ENCODE measurements around the gene GDF10. TPM values are rescaled to one million over a fixed set of nuclear protein-coding genes. Genes with fewer than 3 reads are reported as not detected.

Gene GDF10
- total RNA-seq, 3 donors from 2014 or later (not counting 1 experiment from before 2014, with no cell fraction given), result not detected

DNA sequence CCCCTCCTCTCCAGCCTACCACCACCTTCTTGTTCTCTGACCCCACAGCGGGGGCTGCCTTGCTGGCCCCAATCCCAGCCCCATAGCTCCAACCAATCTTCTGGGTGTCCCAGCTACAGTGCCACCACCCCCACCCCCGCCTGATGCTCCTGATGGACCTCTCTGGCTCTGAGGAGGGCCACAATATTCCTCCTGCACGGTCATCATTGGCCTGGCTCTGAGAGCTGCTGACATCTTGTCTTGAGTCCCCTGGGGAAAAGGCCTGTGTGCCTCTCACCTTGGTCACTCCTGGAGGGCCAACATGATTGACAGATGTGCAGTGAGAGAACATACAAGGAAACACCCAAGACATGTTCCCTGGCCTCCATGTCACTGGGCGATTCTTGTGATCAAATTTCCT lies 29.9 kb downstream of the GDF10 start:
- peaks cover 0 to 2% of the 10 kb centered on the region in 2 donors for H3K9me3 Mint-ChIP-seq
- peaks cover 0 to 12% of the 10 kb centered on the region in 2 donors for H3K4me1 Mint-ChIP-seq
- WGBS (ENCODE audit: insufficient coverage), result 89% methylated on average over 4 of the region's 4 CpGs
- H3K27ac ChIP-seq (ENCODE audit: low read length), result no peak overlapping the region
- TF ChIP-seq, protein P1, sequence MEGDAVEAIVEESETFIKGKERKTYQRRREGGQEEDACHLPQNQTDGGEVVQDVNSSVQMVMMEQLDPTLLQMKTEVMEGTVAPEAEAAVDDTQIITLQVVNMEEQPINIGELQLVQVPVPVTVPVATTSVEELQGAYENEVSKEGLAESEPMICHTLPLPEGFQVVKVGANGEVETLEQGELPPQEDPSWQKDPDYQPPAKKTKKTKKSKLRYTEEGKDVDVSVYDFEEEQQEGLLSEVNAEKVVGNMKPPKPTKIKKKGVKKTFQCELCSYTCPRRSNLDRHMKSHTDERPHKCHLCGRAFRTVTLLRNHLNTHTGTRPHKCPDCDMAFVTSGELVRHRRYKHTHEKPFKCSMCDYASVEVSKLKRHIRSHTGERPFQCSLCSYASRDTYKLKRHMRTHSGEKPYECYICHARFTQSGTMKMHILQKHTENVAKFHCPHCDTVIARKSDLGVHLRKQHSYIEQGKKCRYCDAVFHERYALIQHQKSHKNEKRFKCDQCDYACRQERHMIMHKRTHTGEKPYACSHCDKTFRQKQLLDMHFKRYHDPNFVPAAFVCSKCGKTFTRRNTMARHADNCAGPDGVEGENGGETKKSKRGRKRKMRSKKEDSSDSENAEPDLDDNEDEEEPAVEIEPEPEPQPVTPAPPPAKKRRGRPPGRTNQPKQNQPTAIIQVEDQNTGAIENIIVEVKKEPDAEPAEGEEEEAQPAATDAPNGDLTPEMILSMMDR (IDR thresholded peaks at IDR 0.05), result no peak
- H3K27ac Mint-ChIP-seq, result no peak overlapping the region
- H3K36me3 ChIP-seq (ENCODE audit: control insufficient read depth, insufficient read depth, low read length), result no peaks in the 10 kb centered on the region
- ATAC-seq (no peak), DNase-seq (no peak)
- no peaks in the 10 kb centered on the region for H3K36me3 Mint-ChIP-seq
- intact Hi-C loops (cut with micrococcal nuclease), result no loop called here
- peaks cover 0 to 4% of the 10 kb centered on the region in 2 donors for H3K27me3 Mint-ChIP-seq (ENCODE audit: low read depth in 2 of 2)
- no peaks in the 10 kb centered on the region for H3K27me3 ChIP-seq (ENCODE audit: control insufficient read depth, insufficient read depth, low read length)
- H3K4me3 ChIP-seq (ENCODE audit: low read length), result no peak overlapping the region
- H3K4me3 Mint-ChIP-seq, result no peak overlapping the region
- H3K9me3 ChIP-seq (ENCODE audit: control insufficient read depth, insufficient read depth, low read length), result no peaks in the 10 kb centered on the region
- no peaks in the 10 kb centered on the region for H3K4me1 ChIP-seq (ENCODE audit: control insufficient read depth, insufficient read depth, low read length)

DNA sequence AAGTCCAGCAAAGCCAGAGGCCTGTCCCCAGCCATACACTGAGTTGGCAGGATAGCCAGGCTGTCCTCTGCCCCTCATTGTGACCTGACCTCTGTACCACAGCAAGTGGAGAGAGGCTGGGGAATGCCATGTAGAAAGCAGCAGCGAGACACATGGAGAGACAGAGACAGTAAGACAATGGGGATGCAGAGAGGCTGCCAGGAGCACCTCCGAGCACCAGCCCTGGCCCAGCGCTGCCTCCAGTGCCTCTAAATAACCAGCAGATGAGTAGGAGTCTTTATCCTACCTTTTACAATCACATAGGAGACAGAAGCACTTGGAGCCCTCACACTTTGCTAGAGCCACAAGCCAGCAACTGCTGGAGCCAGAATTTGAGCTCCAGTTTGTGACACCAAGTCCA lies 30.4 kb downstream of the GDF10 start:
- H3K4me3 ChIP-seq (ENCODE audit: low read length), result no peak overlapping the region
- no peak overlapping the region for H3K27ac Mint-ChIP-seq
- H3K4me3 Mint-ChIP-seq, result no peak overlapping the region
- H3K4me1 Mint-ChIP-seq, result peaks cover 0 to 12% of the 10 kb centered on the region in 2 donors
- H3K9me3 Mint-ChIP-seq, result peaks cover 0 to 2% of the 10 kb centered on the region in 2 donors
- H3K27me3 Mint-ChIP-seq (ENCODE audit: low read depth in 2 of 2), result peaks cover 0 to 6% of the 10 kb centered on the region in 2 donors
- DNase-seq (no peak), ATAC-seq (no peak)
- H3K27me3 ChIP-seq (ENCODE audit: control insufficient read depth, insufficient read depth, low read length), result no peaks in the 10 kb centered on the region
- H3K4me1 ChIP-seq (ENCODE audit: control insufficient read depth, insufficient read depth, low read length), result no peaks in the 10 kb centered on the region
- no peaks in the 10 kb centered on the region for H3K9me3 ChIP-seq (ENCODE audit: control insufficient read depth, insufficient read depth, low read length)
- H3K27ac ChIP-seq (ENCODE audit: low read length), result no peak overlapping the region
- 92% methylated on average over 3 of the region's 3 CpGs for WGBS (ENCODE audit: insufficient coverage)
- H3K36me3 ChIP-seq (ENCODE audit: control insufficient read depth, insufficient read depth, low read length), result no peaks in the 10 kb centered on the region
- intact Hi-C loops (cut with micrococcal nuclease), result no loop called here
- TF ChIP-seq, protein P1 (IDR thresholded peaks at IDR 0.05), result no peak
- H3K36me3 Mint-ChIP-seq, result no peaks in the 10 kb centered on the region

DNA sequence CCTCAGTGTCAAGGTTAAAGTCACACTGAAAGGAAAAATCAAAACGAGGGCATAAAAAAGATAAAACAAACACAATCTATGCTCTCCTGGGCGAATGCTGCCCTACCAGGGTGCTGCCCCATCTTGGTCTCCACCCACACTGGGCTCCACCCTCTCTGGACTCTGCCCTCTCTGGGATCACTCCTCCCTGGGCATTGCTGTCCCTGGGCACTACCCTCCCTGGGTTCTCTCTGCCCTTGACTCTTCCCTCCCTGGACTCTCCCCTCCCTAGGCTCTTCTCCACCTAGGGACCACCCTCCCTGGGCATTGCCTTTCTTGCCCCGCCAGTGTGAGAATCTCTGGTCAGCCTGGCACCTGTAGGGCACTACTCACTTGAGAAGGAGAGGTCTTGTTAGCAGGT lies 30.8 kb downstream of the GDF10 start:
- H3K4me3 ChIP-seq (ENCODE audit: low read length), result no peak overlapping the region
- Mint-ChIP-seq H3K27ac (no peak overlapping the region), H3K4me1 (peaks cover 0 to 12% of the 10 kb centered on the region in 2 donors), H3K9me3 (peaks cover 0 to 2% of the 10 kb centered on the region in 2 donors), H3K4me3 (no peak overlapping the region), H3K36me3 (no peaks in the 10 kb centered on the region), H3K27me3 (ENCODE audit: low read depth in 2 of 2) (peaks cover 0 to 6% of the 10 kb centered on the region in 2 donors)
- H3K27ac ChIP-seq (ENCODE audit: low read length), result no peak overlapping the region
- WGBS (ENCODE audit: insufficient coverage), result 68% methylated on average over 3 of the region's 3 CpGs
- H3K4me1 ChIP-seq (ENCODE audit: control insufficient read depth, insufficient read depth, low read length), result no peaks in the 10 kb centered on the region
- ATAC-seq, result no peak
- H3K27me3 ChIP-seq (ENCODE audit: control insufficient read depth, insufficient read depth, low read length), result no peaks in the 10 kb centered on the region
- no peaks in the 10 kb centered on the region for H3K9me3 ChIP-seq (ENCODE audit: control insufficient read depth, insufficient read depth, low read length)
- TF ChIP-seq, protein P1 (IDR thresholded peaks at IDR 0.05), result no peak
- DNase-seq, result no peak
- H3K36me3 ChIP-seq (ENCODE audit: control insufficient read depth, insufficient read depth, low read length), result no peaks in the 10 kb centered on the region
- intact Hi-C loops (cut with micrococcal nuclease), result no loop called here

DNA sequence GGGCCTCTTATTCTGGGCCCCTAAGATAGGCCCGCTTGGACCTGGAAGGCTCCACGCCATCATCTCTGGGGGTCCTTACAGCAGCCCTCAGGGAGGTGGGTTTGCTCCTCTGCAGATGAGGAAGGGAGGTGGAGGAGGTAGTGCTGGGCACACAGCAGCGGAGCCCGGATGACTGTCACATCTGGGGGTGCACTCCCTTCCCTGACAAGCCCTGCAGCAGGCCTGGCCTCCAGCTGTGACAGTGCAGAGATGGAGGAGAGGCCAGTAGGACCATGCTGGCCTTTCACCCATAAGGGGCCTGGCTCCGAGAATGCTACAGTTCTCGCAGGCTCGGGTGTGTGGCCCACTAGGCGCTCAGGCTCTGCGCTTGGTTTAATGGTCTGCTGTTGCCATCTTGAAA lies 31.5 kb downstream of the GDF10 start:
- 95% methylated on average over 9 of the region's 9 CpGs for WGBS (ENCODE audit: insufficient coverage)
- peaks cover 0 to 6% of the 10 kb centered on the region in 2 donors for H3K27me3 Mint-ChIP-seq (ENCODE audit: low read depth in 2 of 2)
- H3K4me1 Mint-ChIP-seq, result peaks cover 0 to 12% of the 10 kb centered on the region in 2 donors
- no peaks in the 10 kb centered on the region for H3K36me3 Mint-ChIP-seq
- ATAC-seq, result no peak
- Histone ChIP-seq H3K27ac (ENCODE audit: low read length) (no peak overlapping the region), H3K4me3 (ENCODE audit: low read length) (no peak overlapping the region), H3K36me3 (ENCODE audit: control insufficient read depth, insufficient read depth, low read length) (no peaks in the 10 kb centered on the region), H3K4me1 (ENCODE audit: control insufficient read depth, insufficient read depth, low read length) (no peaks in the 10 kb centered on the region), H3K9me3 (ENCODE audit: control insufficient read depth, insufficient read depth, low read length) (no peaks in the 10 kb centered on the region), H3K27me3 (ENCODE audit: control insufficient read depth, insufficient read depth, low read length) (no peaks in the 10 kb centered on the region)
- no peak for DNase-seq
- H3K9me3 Mint-ChIP-seq, result peaks cover 0 to 2% of the 10 kb centered on the region in 2 donors
- H3K4me3 Mint-ChIP-seq, result no peak overlapping the region
- TF ChIP-seq, protein P1 (IDR thresholded peaks at IDR 0.05), result no peak
- intact Hi-C loops (cut with micrococcal nuclease), result no loop called here
- no peak overlapping the region for H3K27ac Mint-ChIP-seq
